Measurements from ENCODE around the gene ADGRE3. TPM values are rescaled to one million over a fixed set of nuclear protein-coding genes. Genes with fewer than 3 reads are reported as not detected.
"Not testable (repeated sequence)": the region's sequence is repeated elsewhere in the genome, so short reads cannot be mapped to it uniquely, and the experiment has no call there.

ADGRE3 gene
- total RNA-seq, 1 experiment from 2014 or later, result not detected

DNA sequence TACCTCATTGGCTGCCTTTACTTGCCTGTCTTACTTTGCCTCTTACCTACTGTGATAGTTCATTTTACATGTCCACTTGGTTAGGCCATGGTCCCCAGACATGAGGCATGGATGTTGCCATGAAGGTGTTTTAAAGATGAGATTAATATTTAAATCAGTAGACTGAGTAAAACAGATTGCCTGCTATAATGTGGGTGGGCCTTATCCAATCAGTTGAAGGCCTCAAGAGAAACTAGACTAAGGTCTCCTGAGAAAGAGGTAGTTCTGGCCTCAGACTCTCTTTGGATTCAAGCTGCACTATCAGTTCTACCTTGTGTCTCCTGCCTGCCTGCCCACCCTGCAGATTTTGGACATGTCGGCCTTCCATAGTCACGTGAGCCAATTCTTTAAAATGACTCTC lies 26.1 kb downstream of the ADGRE3 start:
- H3K36me3 ChIP-seq, result no peaks in the 10 kb centered on the region
- H3K4me3 ChIP-seq, result no peak overlapping the region
- DNase-seq, result no peak
- H3K9me3 ChIP-seq (replicated peaks), result no peaks in the 10 kb centered on the region
- H3K27ac ChIP-seq, result no peak overlapping the region
- H3K4me1 ChIP-seq, result no peaks in the 10 kb centered on the region
- peaks cover 3% of the 10 kb centered on the region; the same call in 1 of the 2 replicates for H3K27me3 ChIP-seq

DNA sequence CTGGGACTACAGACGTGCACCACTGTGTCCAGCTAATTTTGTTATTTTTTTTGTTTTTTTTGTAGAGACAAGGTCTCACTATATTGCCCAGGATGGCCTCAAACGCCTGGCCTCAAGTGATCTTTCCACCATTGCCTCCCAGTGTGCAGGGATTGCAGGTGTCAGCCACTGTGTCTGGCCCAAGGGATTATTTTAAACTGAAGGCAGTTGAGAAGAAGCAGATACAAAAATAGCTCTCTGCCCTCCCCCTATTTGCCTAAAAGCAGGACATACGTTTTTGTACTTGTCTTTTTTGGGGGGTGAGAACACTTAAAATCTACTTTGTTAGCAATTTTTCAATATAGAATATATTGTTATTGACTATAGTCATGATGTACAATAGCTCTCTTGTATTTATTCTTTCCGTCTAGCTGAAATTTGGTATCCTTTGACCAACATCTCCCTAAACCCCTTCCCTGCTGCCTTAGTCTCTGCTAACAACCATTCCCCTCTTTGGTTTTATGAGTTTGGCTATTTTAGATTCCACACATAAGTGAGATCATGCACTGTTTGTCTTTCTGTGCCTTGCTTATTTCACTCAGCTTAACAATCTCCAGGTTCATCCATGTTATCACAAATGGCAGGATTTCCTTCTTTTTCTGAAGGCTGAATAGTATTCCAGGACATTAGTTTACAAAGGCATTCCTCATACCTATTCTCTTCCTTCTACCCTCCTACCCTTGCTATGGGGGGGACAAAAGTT lies 34.9 kb downstream of the ADGRE3 start:
- DNase-seq, result no peak
- H3K36me3 ChIP-seq, result no peaks in the 10 kb centered on the region
- H3K27ac ChIP-seq, result no peak overlapping the region
- H3K4me1 ChIP-seq, result no peaks in the 10 kb centered on the region
- H3K9me3 ChIP-seq (replicated peaks), result peaks cover 10% of the 10 kb centered on the region; the same call in 1 of the 2 replicates
- H3K27me3 ChIP-seq, result no peaks in the 10 kb centered on the region
- H3K4me3 ChIP-seq, result no peak overlapping the region

DNA sequence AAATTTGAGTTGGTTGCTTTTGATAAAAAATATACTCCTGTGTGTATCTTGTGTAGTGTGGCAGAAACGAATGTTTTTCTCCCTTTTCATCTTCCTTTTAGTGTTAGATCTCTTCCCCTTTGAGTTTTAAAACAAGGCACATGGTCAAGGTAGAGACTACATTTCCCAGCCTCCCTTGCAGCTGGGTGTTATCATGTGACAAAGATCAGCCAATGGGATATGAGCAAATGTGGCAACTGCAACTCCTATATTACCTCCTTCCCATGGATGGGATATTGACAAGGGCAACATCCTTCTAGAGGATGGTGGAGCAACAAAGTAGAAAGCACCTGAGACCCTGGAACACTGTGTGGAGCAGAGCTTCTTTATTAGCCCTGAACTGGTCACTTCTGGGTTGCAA lies 42.4 kb downstream of the ADGRE3 start:
- DNase-seq, result peak; percentile 27 to 72
- Histone ChIP-seq H3K4me1 (no peaks in the 10 kb centered on the region), H3K27me3 (no peaks in the 10 kb centered on the region), H3K36me3 (no peaks in the 10 kb centered on the region), H3K4me3 (no peak overlapping the region), H3K9me3 (replicated peaks) (0 out of 2 replicates have a peak, but pooled peaks cover 2% of the 10 kb centered on the region), H3K27ac (no peak overlapping the region)

DNA sequence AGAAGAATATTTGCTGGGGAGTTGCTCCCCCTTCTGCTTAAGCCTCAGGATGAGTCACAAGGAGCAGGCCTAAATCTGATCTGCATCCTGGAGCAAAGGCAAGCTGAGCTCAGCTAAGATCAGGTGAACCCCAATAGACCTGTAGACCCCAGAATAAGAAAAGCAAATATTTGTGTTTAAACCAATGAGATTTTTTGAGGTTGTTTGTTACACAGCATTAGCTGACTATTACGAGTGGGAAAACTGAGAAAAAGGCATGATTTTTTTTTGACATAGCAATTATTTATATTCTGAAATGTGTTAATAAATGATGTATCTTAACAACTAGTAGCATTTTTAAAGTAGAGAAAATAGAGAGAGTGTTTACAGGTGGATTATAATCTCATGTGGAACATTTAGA lies 45.1 kb downstream of the ADGRE3 start:
- no peaks in the 10 kb centered on the region for H3K36me3 ChIP-seq
- H3K9me3 ChIP-seq (replicated peaks), result no peaks in the 10 kb centered on the region
- no peaks in the 10 kb centered on the region for H3K4me1 ChIP-seq
- no peak overlapping the region for H3K27ac ChIP-seq
- H3K27me3 ChIP-seq, result no peaks in the 10 kb centered on the region
- H3K4me3 ChIP-seq, result no peak overlapping the region
- DNase-seq, result no peak

DNA sequence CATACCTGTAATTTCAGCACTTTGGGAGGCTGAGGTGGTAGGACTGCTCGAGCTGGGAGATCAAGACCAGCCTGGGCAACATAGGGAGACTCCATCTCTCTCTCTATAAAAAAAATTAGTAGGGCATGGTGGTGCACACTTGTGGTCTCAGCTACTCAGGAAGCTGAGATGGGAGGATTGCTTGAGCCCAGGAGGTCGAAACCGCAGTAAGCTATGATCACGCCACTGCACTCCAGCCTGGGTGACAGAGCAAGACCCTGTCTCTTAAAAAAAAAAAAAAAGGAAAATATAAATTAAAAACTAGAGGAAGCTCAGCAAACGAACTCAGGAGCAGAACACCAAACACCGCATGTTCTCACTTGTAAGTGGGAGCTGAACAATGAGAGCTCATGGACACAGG lies 50.2 kb downstream of the ADGRE3 start:
- H3K27ac ChIP-seq; H3K36me3 ChIP-seq; H3K9me3 ChIP-seq (replicated peaks); DNase-seq; H3K4me3 ChIP-seq; H3K4me1 ChIP-seq; H3K27me3 ChIP-seq: not testable (repeated sequence)

DNA sequence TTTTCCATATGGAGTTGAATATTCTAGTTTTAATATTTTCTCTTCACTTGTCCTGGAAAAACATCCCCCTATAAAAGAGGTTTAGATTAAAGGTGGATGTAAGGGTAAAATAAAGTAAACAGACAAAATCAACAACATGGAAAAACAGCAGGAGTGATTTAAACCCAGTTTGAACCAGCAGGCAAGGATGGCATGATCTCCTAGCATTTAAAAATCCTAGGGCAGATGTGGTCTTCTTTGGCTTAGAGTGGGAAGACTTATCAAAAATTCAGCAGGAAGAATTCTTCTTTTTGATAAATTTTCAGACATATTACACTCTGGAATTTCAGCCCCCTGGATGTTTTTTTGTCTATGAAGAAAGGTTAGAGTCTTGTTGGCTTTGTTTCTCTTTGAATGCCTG lies 55.2 kb downstream of the ADGRE3 start:
- no peak overlapping the region for H3K27ac ChIP-seq
- no peaks in the 10 kb centered on the region for H3K36me3 ChIP-seq
- no peak for DNase-seq

DNA sequence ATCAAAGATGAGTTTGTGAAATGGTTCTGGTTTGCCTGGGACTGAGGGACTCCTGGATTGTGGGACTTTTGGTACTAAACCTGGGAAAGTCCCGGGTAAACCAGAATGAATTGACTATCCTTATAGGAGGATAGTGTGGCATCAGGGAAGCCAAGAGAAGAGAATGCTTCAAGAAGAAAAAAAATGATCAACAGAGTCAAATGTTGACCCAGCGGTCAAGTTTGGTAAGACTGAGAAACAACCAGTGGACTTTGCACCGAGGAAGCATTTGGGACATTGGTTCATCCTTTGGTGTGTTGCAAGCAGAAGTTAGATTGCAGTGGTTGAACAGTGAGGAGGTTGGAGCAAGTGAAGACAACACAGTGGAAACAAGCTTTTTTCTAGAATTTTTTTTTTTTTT lies 58.2 kb downstream of the ADGRE3 start:
- no peak for DNase-seq
- H3K36me3 ChIP-seq, result no peaks in the 10 kb centered on the region
- H3K4me3 ChIP-seq, result no peak overlapping the region
- no peak overlapping the region for H3K27ac ChIP-seq
- H3K9me3 ChIP-seq (replicated peaks), result peaks cover 12% of the 10 kb centered on the region
- no peaks in the 10 kb centered on the region for H3K27me3 ChIP-seq
- H3K4me1 ChIP-seq, result no peaks in the 10 kb centered on the region

More for the DNA sequence above, 55.2 kb downstream of the ADGRE3 start:
- no peaks in the 10 kb centered on the region for H3K4me1 ChIP-seq
- H3K9me3 ChIP-seq (replicated peaks), result peaks cover 12% of the 10 kb centered on the region
- H3K27me3 ChIP-seq, result no peaks in the 10 kb centered on the region
- H3K4me3 ChIP-seq, result no peak overlapping the region

DNA sequence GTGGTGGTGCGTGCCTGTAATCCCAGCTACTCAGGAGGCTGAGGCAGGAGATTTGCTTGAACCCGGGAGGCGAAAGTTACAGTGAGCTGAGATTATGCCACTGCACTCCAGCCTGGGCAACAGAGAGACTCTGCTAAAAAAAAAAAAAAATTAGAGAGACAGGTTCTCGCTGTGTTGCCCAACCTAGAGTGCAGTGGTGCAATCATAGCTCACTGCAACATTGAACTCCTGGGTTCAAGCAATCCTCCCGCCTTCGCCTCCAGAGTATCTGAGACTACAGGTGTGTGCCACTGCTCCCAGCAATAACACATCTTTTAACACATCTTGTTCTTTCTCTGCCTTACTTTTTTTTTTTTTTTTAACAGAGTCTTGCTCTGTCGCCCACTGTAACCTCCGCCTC lies 59.0 kb downstream of the ADGRE3 start:
- no peak for DNase-seq
- Histone ChIP-seq H3K36me3 (no peaks in the 10 kb centered on the region), H3K4me1 (no peaks in the 10 kb centered on the region), H3K4me3 (no peak overlapping the region), H3K27ac (no peak overlapping the region), H3K27me3 (no peaks in the 10 kb centered on the region), H3K9me3 (replicated peaks) (peaks cover 12% of the 10 kb centered on the region)

DNA sequence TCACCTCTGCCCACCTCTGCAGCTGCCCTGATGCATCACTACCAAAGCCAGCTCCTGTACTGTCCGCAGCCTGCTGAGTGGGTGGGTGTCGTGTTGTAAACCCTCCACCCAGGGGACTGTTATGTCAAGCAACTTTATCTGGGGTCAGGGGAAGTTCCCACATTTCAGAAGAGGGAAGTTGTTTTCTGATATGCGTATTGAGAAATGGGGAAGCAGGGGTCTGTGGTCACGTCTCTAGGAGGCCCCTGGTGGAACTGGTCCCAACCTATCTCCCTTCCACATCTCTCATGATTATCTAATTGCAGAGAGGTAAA lies 60.6 kb downstream of the ADGRE3 start:
- H3K27ac ChIP-seq, result no peak overlapping the region
- DNase-seq, result no peak
- H3K36me3 ChIP-seq, result no peaks in the 10 kb centered on the region
- H3K4me3 ChIP-seq, result no peak overlapping the region
- no peaks in the 10 kb centered on the region for H3K27me3 ChIP-seq
- no peaks in the 10 kb centered on the region for H3K4me1 ChIP-seq
- peaks cover 1% of the 10 kb centered on the region; the same call in 1 of the 2 replicates for H3K9me3 ChIP-seq (replicated peaks)

DNA sequence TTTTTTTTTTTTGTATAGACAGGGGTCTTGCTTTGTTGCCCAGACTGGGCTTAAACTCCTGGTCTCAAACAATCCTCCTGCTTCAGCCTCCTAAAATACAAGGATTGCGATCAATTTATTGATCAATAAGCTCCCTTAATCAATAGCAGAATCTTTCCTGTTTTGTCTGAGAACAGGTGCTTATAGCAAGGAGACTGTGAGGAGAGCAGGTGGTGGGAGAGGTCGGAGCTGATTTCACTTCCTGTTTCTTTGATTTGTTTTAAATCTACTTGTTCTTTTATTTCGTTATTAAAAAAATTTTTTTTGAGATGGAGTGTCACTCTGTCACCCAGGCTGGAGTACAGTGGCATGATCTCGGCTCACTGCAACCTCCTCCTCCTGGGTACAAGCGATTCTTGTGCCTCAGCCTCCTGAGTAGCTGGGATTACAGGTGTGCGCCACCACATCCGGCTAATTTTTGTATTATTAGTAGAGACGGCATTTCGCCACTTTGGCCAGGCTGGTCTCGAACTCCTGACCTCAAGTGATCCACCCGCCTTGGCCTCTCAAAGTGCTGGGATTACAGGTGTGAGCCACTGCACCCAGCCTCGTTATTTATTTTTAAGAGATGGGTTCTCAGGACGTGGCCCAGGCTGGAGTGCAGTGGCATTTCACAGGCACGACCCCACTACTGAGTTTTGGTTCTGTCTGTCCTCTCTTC lies 61.1 kb downstream of the ADGRE3 start:
- H3K27me3 ChIP-seq; DNase-seq; H3K9me3 ChIP-seq (replicated peaks); H3K4me3 ChIP-seq; H3K36me3 ChIP-seq; H3K4me1 ChIP-seq; H3K27ac ChIP-seq: not testable (repeated sequence)

DNA sequence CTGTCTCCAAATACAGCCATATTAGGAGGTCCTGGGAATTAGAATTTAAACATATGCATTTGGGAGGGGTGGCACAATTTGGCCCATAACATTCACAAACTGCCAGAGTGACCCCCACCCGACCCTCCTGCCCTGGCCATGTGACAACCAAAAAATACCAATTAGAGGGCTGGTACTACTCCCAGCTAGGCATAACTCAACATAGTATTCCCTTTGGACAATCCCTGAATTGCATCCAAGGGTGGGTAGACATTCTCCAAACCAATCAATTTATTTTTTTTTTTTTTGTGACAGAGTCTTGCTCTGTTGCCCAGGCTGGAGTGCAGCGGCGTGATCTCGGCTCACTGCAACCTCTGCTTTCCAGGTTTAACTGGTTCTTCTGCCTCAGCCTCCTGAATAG lies 62.0 kb downstream of the ADGRE3 start:
- no peak for DNase-seq
- Histone ChIP-seq H3K27ac (no peak overlapping the region), H3K4me1 (no peaks in the 10 kb centered on the region), H3K27me3 (no peaks in the 10 kb centered on the region), H3K9me3 (replicated peaks) (no peaks in the 10 kb centered on the region), H3K36me3 (no peaks in the 10 kb centered on the region), H3K4me3 (no peak overlapping the region)

DNA sequence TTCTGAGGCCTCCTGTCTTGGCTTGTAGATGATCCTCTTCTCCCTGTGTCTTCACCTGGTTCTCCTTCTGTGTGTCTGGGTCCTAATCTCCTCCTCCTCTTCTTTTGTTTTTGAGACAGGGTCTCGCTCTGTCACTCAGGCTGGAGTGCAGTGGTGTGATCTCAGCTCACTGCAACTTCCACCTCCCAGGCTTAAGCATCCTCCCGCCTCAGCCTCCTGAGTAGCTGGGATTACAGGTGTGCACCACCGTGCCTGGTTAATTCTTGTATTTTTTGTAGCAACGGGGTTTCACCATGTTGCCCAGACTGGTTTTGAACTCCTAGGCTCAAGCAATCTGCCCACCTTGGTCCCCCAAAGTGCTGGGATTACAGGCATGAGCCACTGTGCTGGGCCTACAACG lies 62.4 kb downstream of the ADGRE3 start:
- not testable (repeated sequence) for H3K9me3 ChIP-seq (replicated peaks); H3K27ac ChIP-seq; H3K4me1 ChIP-seq; H3K36me3 ChIP-seq; H3K27me3 ChIP-seq; H3K4me3 ChIP-seq; DNase-seq

DNA sequence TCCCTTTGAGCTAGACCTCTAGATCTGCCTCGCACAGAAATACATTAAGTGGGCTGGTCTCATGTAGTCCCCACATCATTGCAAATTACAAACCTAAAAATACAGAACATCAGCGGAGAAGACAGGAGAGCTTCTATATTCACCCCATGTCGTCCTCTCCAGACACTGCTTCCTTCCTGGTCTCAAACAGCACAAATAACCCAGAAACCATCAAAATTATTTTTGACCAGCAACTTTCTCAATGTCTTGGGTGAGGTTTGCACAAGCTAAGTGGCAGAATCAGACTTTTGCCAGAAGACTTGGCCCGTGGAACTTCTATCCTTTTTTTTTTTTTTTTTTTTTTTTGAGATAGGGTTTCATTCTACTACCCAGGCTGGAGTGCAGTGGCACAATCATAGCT lies 63.6 kb downstream of the ADGRE3 start:
- no peaks in the 10 kb centered on the region for H3K9me3 ChIP-seq (replicated peaks)
- no peak overlapping the region for H3K27ac ChIP-seq
- no peaks in the 10 kb centered on the region for H3K4me1 ChIP-seq
- no peaks in the 10 kb centered on the region for H3K36me3 ChIP-seq
- DNase-seq, result no peak
- no peaks in the 10 kb centered on the region for H3K27me3 ChIP-seq
- no peak overlapping the region for H3K4me3 ChIP-seq

DNA sequence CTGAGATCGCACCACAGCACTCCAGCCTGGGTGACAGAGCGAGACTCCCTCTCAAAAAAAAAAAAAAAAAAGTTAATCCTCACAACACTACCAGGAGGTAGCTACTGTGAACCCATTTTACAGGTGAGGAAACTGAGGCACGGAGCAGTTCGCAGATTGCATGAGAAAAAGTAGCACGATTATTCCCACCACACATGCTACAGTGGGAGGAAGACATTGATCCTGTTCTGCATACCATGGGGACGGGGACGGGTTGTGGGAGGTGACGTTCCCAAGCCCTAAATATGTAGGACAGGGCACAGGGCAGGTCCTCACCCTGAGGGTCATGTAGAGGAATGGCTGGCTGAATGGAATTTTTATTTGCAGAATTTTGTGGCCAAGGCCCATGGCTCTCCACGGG lies 68.0 kb downstream of the ADGRE3 start:
- Histone ChIP-seq H3K9me3 (replicated peaks) (no peaks in the 10 kb centered on the region), H3K27me3 (peaks cover 4% of the 10 kb centered on the region; the same call in 1 of the 2 replicates), H3K4me1 (no peaks in the 10 kb centered on the region), H3K36me3 (no peaks in the 10 kb centered on the region), H3K27ac (no peak overlapping the region), H3K4me3 (no peak overlapping the region)
- no peak for DNase-seq

DNA sequence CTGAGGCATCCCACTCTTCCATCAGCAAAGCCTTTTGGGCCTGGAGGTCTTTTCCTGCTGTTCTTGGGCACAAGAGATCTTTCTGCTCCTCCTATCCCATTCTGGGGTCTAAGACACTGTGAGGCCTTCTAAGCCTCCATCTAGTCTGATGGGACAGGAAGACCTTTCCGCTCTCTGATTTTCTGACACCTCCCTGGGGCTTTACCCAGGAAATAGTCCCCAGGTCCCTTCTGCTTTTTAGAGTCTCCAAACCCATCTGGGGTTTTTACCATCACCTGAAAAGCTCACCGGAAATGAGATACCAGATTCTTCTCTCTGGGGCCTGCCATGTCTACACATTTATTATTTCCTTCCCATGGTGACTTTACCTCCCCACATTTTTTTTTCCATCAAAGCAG lies 70.7 kb downstream of the ADGRE3 start:
- Histone ChIP-seq H3K36me3 (no peaks in the 10 kb centered on the region), H3K4me3 (no peak overlapping the region), H3K9me3 (replicated peaks) (no peaks in the 10 kb centered on the region), H3K27me3 (peaks cover 4% of the 10 kb centered on the region; the same call in 1 of the 2 replicates), H3K27ac (no peak overlapping the region), H3K4me1 (no peaks in the 10 kb centered on the region)
- no peak for DNase-seq
